H9 (cell line): Measurements from ENCODE around the gene SORD. TPM values are rescaled to one million over a fixed set of nuclear protein-coding genes. Genes with fewer than 3 reads are reported as not detected.

Experiments
- DNase-seq: peaks from one replicate; pipeline ENCODE4 v3.0.0-alpha.2; 2017
- H2AFZ ChIP-seq: one replicate; pipeline ENCODE4 v1.6.1; 2013; ENCODE audit warnings: mild to moderate bottlenecking, low read length, control low read depth, moderate library complexity
- H2AK5ac ChIP-seq: 2 replicates; pipeline ENCODE4 v1.6.1; 2013; ENCODE audit warnings: low read length, control low read depth, mixed read lengths; ENCODE audit not compliant: insufficient read length
- H2BK120ac ChIP-seq: one replicate; pipeline ENCODE4 v1.6.1; 2013; ENCODE audit warnings: low read depth, mild to moderate bottlenecking, low read length, control low read depth, inconsistent platforms; ENCODE audit not compliant: poor library complexity, severe bottlenecking
- H2BK12ac ChIP-seq: 2 replicates; pipeline ENCODE4 v1.6.1; 2013; ENCODE audit warnings: low read length, control low read depth, mixed read lengths, low read depth; ENCODE audit not compliant: insufficient read length
- H2BK15ac ChIP-seq: 2 replicates; pipeline ENCODE4 v1.6.1; 2013; ENCODE audit warnings: low read depth, low read length, control low read depth
- H2BK20ac ChIP-seq: one replicate; pipeline ENCODE4 v1.6.1; 2013; ENCODE audit warnings: low read depth, mild to moderate bottlenecking, low read length, control low read depth, inconsistent platforms; ENCODE audit not compliant: poor library complexity, severe bottlenecking
- H2BK5ac ChIP-seq: 2 replicates; pipeline ENCODE4 v1.6.1; 2013; ENCODE audit warnings: low read length, control low read depth, mixed read lengths; ENCODE audit not compliant: insufficient read length
- H3K14ac ChIP-seq: 2 replicates; pipeline ENCODE4 v1.6.1; 2013; ENCODE audit warnings: low read length, control low read depth; ENCODE audit not compliant: insufficient read depth
- H3K18ac ChIP-seq: 2 replicates; pipeline ENCODE4 v1.6.1; 2013; ENCODE audit warnings: low read depth, mild to moderate bottlenecking, mixed read lengths, low read length, control low read depth; ENCODE audit not compliant: insufficient read length
- H3K23ac ChIP-seq: 2 replicates; pipeline ENCODE4 v1.6.1; 2013; ENCODE audit warnings: low read length, control low read depth, mixed read lengths, low read depth; ENCODE audit not compliant: insufficient read length
- H3K23me2 ChIP-seq: 2 replicates; pipeline ENCODE4 v1.6.1; 2013; ENCODE audit warnings: low read depth, mild to moderate bottlenecking, mixed read lengths, low read length, control low read depth; ENCODE audit not compliant: insufficient read length, poor library complexity, severe bottlenecking
- H3K27ac ChIP-seq: 2 replicates; pipeline ENCODE4 v1.5.1; 2013; ENCODE audit warnings: low read length, control low read depth, mixed read lengths, low read depth; ENCODE audit not compliant: insufficient read length
- H3K27me3 ChIP-seq: 2 replicates; pipeline ENCODE4 v1.6.1; 2013; ENCODE audit warnings: low read length, control low read depth, inconsistent platforms; ENCODE audit not compliant: insufficient read depth
- H3K4ac ChIP-seq: 2 replicates; pipeline ENCODE4 v1.6.1; 2013; ENCODE audit warnings: low read depth, mild to moderate bottlenecking, control low read depth, inconsistent platforms, low read length, moderate library complexity
- H3K4me1 ChIP-seq: 2 replicates; pipeline ENCODE4 v1.6.1; 2013; ENCODE audit warnings: low read length, control low read depth, inconsistent platforms; ENCODE audit not compliant: insufficient read depth
- H3K4me2 ChIP-seq: 2 replicates; pipeline ENCODE4 v1.6.1; 2013; ENCODE audit warnings: low read length, control low read depth, mixed read lengths; ENCODE audit not compliant: insufficient read length, insufficient read depth
- H3K56ac ChIP-seq: 2 replicates; pipeline ENCODE4 v1.6.1; 2013; ENCODE audit warnings: low read depth, mild to moderate bottlenecking, mixed read lengths, low read length, control low read depth; ENCODE audit not compliant: insufficient read length
- H3K79me1 ChIP-seq: 2 replicates; pipeline ENCODE4 v1.6.1; 2013; ENCODE audit warnings: low read depth, mild to moderate bottlenecking, moderate library complexity, low read length, control low read depth, inconsistent platforms; ENCODE audit not compliant: insufficient read depth, poor library complexity, severe bottlenecking
- H3K79me2 ChIP-seq: 2 replicates; pipeline ENCODE4 v1.6.1; 2013; ENCODE audit warnings: low read length, control low read depth, inconsistent platforms; ENCODE audit not compliant: insufficient read depth
- H3K9ac ChIP-seq: 2 replicates; pipeline ENCODE4 v1.6.1; 2013; ENCODE audit warnings: low read length, control low read depth, mixed read lengths; ENCODE audit not compliant: insufficient read length; ENCODE audit errors: extremely low read depth
- H3K9me3 ChIP-seq: one replicate; pipeline ENCODE4 v1.6.1; 2013; ENCODE audit warnings: low read depth, low read length, inconsistent platforms; ENCODE audit not compliant: control insufficient read depth
- H3T11ph ChIP-seq: one replicate; pipeline ENCODE4 v1.6.1; 2013; ENCODE audit warnings: mild to moderate bottlenecking, low read length, control low read depth, inconsistent platforms
- H4K20me1 ChIP-seq: one replicate; pipeline ENCODE4 v1.6.1; 2013; ENCODE audit not compliant: control insufficient read depth, insufficient read length, insufficient read depth
- H4K5ac ChIP-seq: 2 replicates; pipeline ENCODE4 v1.6.1; 2013; ENCODE audit warnings: low read depth, mild to moderate bottlenecking, mixed read lengths, low read length, control low read depth; ENCODE audit not compliant: insufficient read length
- H4K8ac ChIP-seq: replicated peaks from 2 replicates; pipeline ENCODE4 v1.6.1; 2013; ENCODE audit warnings: low read length, control low read depth, mixed read lengths, low read depth; ENCODE audit not compliant: insufficient read length
- H4K91ac ChIP-seq: 2 replicates; pipeline ENCODE4 v1.6.1; 2013; ENCODE audit warnings: low read depth, mild to moderate bottlenecking, moderate library complexity, mixed read lengths, low read length, control low read depth; ENCODE audit not compliant: insufficient read length
- H3K27ac Mint-ChIP-seq, 3 experiments: 2 replicates in 2 of 3; 3 replicates in 1 of 3; pipeline ENCODE4 v1.8.0; 2020 to 2021; ENCODE audit warnings: mixed read lengths in 3 of 3, mild to moderate bottlenecking in 1 of 3, moderate library complexity in 1 of 3
- H3K27me3 Mint-ChIP-seq: 2 replicates; pipeline ENCODE4 v1.8.0; 2021; ENCODE audit warnings: low read depth, mild to moderate bottlenecking, moderate library complexity, mixed read lengths
- H3K36me3 Mint-ChIP-seq, 3 experiments: 2 replicates in 2 of 3; 3 replicates in 1 of 3; pipeline ENCODE4 v1.8.0; 2020 to 2021; ENCODE audit warnings: low read depth in 3 of 3, mixed read lengths in 3 of 3; ENCODE audit not compliant: insufficient read depth in 1 of 3
- H3K4me1 Mint-ChIP-seq, 2 experiments: 2 replicates each; pipeline ENCODE4 v1.8.0; 2020; ENCODE audit warnings: mixed read lengths in 2 of 2
- H3K4me3 Mint-ChIP-seq, 2 experiments: 2 replicates in 1 of 2; 3 replicates in 1 of 2; pipeline ENCODE4 v1.8.0; 2020 to 2021; ENCODE audit warnings: mild to moderate bottlenecking in 2 of 2, mixed read lengths in 2 of 2, moderate library complexity in 1 of 2
- H3K9me3 Mint-ChIP-seq, 2 experiments: 2 replicates in 1 of 2; 3 replicates in 1 of 2; pipeline ENCODE4 v1.8.0; 2020; ENCODE audit warnings: mild to moderate bottlenecking in 2 of 2, mixed read lengths in 2 of 2, moderate library complexity in 1 of 2
- WGBS: extraction: QIAGEN DNeasy Blood & Tissue Kit; methylation state at CpG from one replicate; pipeline ENCODE4 v1.1.7; 2013; ENCODE audit warnings: missing lambda C conversion rate, low lambda C conversion rate, mixed read lengths; ENCODE audit not compliant: insufficient read length; ENCODE audit errors: extremely low coverage; 5-methylcytosine and 5-hydroxymethylcytosine counted together
- total RNA-seq: library from RNA; stranded (reverse); gene quantifications from 2 replicates; pipeline ENCODE4 v1.2.1, GENCODE V29; 2021
- TF ChIP-seq, protein P1 (sequence below): fragments of 200-600 bp; sonication (generic); conservative IDR thresholded peaks from 3 replicates; pipeline ENCODE4 v1.8.0; 2021; ENCODE audit warnings: antibody characterized with exemption, mild to moderate bottlenecking

The SORD gene
- total RNA-seq, 1 experiment from 2014 or later: 35.2 TPM

GRCh38 chr15:45114751-45115085 is 91.7 kb downstream of the SORD start:
- H3K18ac ChIP-seq: no peak overlapping the region
- Mint-ChIP-seq H3K36me3 (no peaks in the 10 kb centered on the region; a peak in 1 of 7 replicates), H3K27ac (no peak overlapping the region), H3K9me3 (peaks cover 6 to 13% of the 10 kb centered on the region in 2 experiments), H3K4me1 (peaks cover 20 to 38% of the 10 kb centered on the region in 2 experiments), H3K27me3 (peaks cover 88% of the 10 kb centered on the region), H3K4me3 (peak overlapping the region in 1 of 2 experiments; percentile 73; a peak in 2 of 5 replicates)
- no peak overlapping the region for H3K27ac ChIP-seq
- H3K56ac ChIP-seq: no peak overlapping the region
- DNase-seq: no peak
- H2BK120ac ChIP-seq: no peak overlapping the region
- no peak overlapping the region for H3K14ac ChIP-seq
- H3K9ac ChIP-seq: no peak overlapping the region
- H3T11ph ChIP-seq: no peak overlapping the region
- no peaks in the 10 kb centered on the region; the same call in 1 of the 2 replicates for H3K4me1 ChIP-seq
- no peak overlapping the region for H4K91ac ChIP-seq
- TF ChIP-seq, protein P1, sequence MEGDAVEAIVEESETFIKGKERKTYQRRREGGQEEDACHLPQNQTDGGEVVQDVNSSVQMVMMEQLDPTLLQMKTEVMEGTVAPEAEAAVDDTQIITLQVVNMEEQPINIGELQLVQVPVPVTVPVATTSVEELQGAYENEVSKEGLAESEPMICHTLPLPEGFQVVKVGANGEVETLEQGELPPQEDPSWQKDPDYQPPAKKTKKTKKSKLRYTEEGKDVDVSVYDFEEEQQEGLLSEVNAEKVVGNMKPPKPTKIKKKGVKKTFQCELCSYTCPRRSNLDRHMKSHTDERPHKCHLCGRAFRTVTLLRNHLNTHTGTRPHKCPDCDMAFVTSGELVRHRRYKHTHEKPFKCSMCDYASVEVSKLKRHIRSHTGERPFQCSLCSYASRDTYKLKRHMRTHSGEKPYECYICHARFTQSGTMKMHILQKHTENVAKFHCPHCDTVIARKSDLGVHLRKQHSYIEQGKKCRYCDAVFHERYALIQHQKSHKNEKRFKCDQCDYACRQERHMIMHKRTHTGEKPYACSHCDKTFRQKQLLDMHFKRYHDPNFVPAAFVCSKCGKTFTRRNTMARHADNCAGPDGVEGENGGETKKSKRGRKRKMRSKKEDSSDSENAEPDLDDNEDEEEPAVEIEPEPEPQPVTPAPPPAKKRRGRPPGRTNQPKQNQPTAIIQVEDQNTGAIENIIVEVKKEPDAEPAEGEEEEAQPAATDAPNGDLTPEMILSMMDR: no peak
- H3K23ac ChIP-seq: no peak overlapping the region
- H3K23me2 ChIP-seq: peaks cover 2% of the 10 kb centered on the region
- H2BK15ac ChIP-seq: no peak overlapping the region
- no peak overlapping the region for H3K4ac ChIP-seq
- peak overlapping the region; percentile 54 for H3K4me2 ChIP-seq
- no peak overlapping the region for H4K8ac ChIP-seq
- WGBS: no CpG with 5 or more reads among the region's 2 CpGs
- no peak overlapping the region for H4K5ac ChIP-seq
- H2AFZ ChIP-seq: no peak overlapping the region
- H4K20me1 ChIP-seq: peaks cover 6% of the 10 kb centered on the region
- H2AK5ac ChIP-seq: no peak overlapping the region
- H3K79me1 ChIP-seq: no peaks in the 10 kb centered on the region
- no peak overlapping the region for H2BK20ac ChIP-seq
- peaks cover 73% of the 10 kb centered on the region for H3K27me3 ChIP-seq
- no peak overlapping the region for H2BK12ac ChIP-seq
- no peak overlapping the region for H2BK5ac ChIP-seq
- no peaks in the 10 kb centered on the region for H3K79me2 ChIP-seq
- no peaks in the 10 kb centered on the region for H3K9me3 ChIP-seq
